Endothelial cell (in vitro differentiated cells): ENCODE measurements around the gene CRTAC1. TPM values are rescaled to one million over a fixed set of nuclear protein-coding genes. Genes with fewer than 3 reads are reported as not detected.

Experiments
- DNase-seq: peaks from one replicate; pipeline ENCODE4 v3.0.0; 2021; ENCODE audit warnings: low spot score
- H3K27ac Mint-ChIP-seq: one replicate; pipeline ENCODE4 v1.8.0; 2021; ENCODE audit warnings: mixed read lengths, inconsistent platforms; ENCODE audit not compliant: unreplicated experiment
- H3K27me3 Mint-ChIP-seq: one replicate; pipeline ENCODE4 v1.8.0; 2021; ENCODE audit warnings: mild to moderate bottlenecking, moderate library complexity, mixed read lengths, inconsistent platforms; ENCODE audit not compliant: unreplicated experiment
- H3K36me3 Mint-ChIP-seq: one replicate; pipeline ENCODE4 v1.8.0; 2021; ENCODE audit warnings: mild to moderate bottlenecking, low read depth, mixed read lengths, inconsistent platforms; ENCODE audit not compliant: unreplicated experiment
- H3K4me1 Mint-ChIP-seq: one replicate; pipeline ENCODE4 v1.8.0; 2021; ENCODE audit warnings: mild to moderate bottlenecking, mixed read lengths, inconsistent platforms; ENCODE audit not compliant: unreplicated experiment
- H3K4me3 Mint-ChIP-seq: one replicate; pipeline ENCODE4 v1.8.0; 2021; ENCODE audit warnings: mild to moderate bottlenecking, mixed read lengths, inconsistent platforms; ENCODE audit not compliant: unreplicated experiment
- H3K9me3 Mint-ChIP-seq: one replicate; pipeline ENCODE4 v1.8.0; 2021; ENCODE audit warnings: mixed read lengths, inconsistent platforms; ENCODE audit not compliant: unreplicated experiment
- CTCF ChIP-seq: fragments of 200-600 bp; sonication (generic); IDR thresholded peaks from one replicate; pipeline ENCODE4 v1.5.0; 2021; ENCODE audit warnings: antibody characterized with exemption; ENCODE audit not compliant: unreplicated experiment
- total RNA-seq: library from RNA; stranded (reverse); fragmentation: NEBNext Ultra II Directional; extraction: Animal tissue kit (Norgen Biotek cat#: 25700); gene quantifications from one replicate; pipeline ENCODE4 v1.2.1, GENCODE V29; 2021; ENCODE audit not compliant: unreplicated experiment

CRTAC1 gene
- total RNA-seq, 1 donor from 2014 or later: 37.3 TPM

GRCh38 chr10:98012644-98013043, 17.8 kb downstream of the CRTAC1 start:
- H3K9me3 Mint-ChIP-seq: no peaks in the 10 kb centered on the region
- H3K4me3 Mint-ChIP-seq: no peak overlapping the region
- DNase-seq: no peak
- peaks cover 2% of the 10 kb centered on the region for H3K4me1 Mint-ChIP-seq
- TF ChIP-seq CTCF: no peak
- peaks cover 7% of the 10 kb centered on the region for H3K27me3 Mint-ChIP-seq
- no peaks in the 10 kb centered on the region for H3K36me3 Mint-ChIP-seq
- no peak overlapping the region for H3K27ac Mint-ChIP-seq

DNA sequence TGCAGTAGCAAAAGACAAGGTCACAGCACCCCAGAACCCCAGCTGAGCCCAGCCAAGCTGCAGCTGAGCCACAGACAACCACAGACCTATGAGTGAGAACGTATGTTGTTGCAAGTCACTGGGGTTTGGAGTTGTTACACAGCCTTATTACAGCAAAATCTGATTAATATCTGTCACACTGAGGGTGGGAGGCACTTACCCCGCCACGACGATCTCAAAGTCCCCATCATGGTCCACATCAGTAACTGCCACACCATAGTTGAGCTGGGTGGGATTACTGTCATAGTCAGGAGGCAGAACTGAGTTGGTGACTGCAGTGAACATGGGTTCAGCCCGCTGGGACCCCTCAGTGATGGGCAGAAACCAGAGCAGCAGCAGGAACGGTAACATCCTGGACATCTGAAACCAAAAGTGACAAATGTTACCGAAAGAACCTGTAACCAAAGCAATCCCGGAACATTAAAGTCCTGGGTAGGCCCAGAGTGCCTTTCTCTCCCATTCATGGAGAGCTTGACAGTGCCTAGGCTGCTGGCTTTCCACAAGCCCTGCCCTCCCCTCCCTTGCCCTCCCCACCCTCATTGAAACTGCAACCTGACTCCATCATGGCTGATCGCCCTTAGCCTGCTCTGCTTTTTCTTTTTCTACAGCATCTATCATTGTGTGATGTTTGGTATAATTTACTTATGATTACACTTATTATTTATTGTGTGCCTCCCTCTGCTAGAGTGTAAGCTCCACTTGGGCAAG, 19.3 kb downstream of the CRTAC1 start:
- TF ChIP-seq CTCF: no peak
- no peak for DNase-seq
- Mint-ChIP-seq H3K27me3 (peaks cover 7% of the 10 kb centered on the region), H3K36me3 (no peaks in the 10 kb centered on the region), H3K4me3 (no peak overlapping the region), H3K27ac (no peak overlapping the region), H3K4me1 (peaks cover 7% of the 10 kb centered on the region), H3K9me3 (no peaks in the 10 kb centered on the region)

- Mint-ChIP-seq H3K27ac (no peak overlapping the region), H3K4me1 (peaks cover 6% of the 10 kb centered on the region), H3K4me3 (peak overlapping the region; percentile 39), H3K36me3 (no peaks in the 10 kb centered on the region), H3K27me3 (peaks cover 3% of the 10 kb centered on the region), H3K9me3 (no peaks in the 10 kb centered on the region)
- TF ChIP-seq CTCF: no peak
- peak; percentile 47 for DNase-seq
Measured at GRCh38 chr10:98006266-98006665, 24.2 kb downstream of the CRTAC1 start.

- Mint-ChIP-seq H3K27ac (no peak overlapping the region), H3K9me3 (no peaks in the 10 kb centered on the region), H3K4me1 (peaks cover 6% of the 10 kb centered on the region), H3K4me3 (no peak overlapping the region), H3K36me3 (peaks cover 4% of the 10 kb centered on the region), H3K27me3 (no peaks in the 10 kb centered on the region)
- no peak for TF ChIP-seq CTCF
- no peak for DNase-seq
Measured at GRCh38 chr10:98001736-98002135, 28.7 kb downstream of the CRTAC1 start.

DNA sequence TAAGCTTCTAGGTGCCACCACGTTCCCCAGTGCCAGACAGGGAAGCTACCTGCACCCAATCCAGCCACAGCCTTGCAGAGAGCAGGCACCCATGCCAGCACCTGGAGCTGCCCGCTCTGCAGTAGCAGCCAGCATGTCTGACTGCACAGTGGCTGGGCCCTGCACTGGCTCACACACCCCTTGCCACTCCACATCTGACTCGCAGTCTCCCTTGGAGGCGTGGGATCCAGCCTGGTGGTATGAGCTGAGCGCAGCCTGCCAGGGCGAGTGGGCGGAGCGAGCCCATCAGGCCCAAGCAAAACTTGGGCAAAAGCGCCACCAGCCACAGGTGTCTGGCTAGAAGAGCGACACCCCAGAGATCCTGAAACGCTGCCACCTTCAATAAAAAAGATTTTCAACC, 30.1 kb downstream of the CRTAC1 start:
- H3K27ac Mint-ChIP-seq: no peak overlapping the region
- H3K4me1 Mint-ChIP-seq: no peaks in the 10 kb centered on the region
- H3K27me3 Mint-ChIP-seq: no peaks in the 10 kb centered on the region
- no peak for DNase-seq
- peaks cover 4% of the 10 kb centered on the region for H3K36me3 Mint-ChIP-seq
- TF ChIP-seq CTCF: no peak
- H3K9me3 Mint-ChIP-seq: no peaks in the 10 kb centered on the region
- no peak overlapping the region for H3K4me3 Mint-ChIP-seq
